ENCODE data around the gene CROCC2. TPM values are rescaled to one million over a fixed set of nuclear protein-coding genes. Genes with fewer than 3 reads are reported as not detected.
A peak's percentile ranks its signal among the peaks of the same experiment; 100 is the strongest.

Gene CROCC2
- total and polyA plus RNA-seq, 10 of the 15 experiments (the other 5 are each of a cell fraction or from before 2014, with no cell fraction given) = not detected

DNA sequence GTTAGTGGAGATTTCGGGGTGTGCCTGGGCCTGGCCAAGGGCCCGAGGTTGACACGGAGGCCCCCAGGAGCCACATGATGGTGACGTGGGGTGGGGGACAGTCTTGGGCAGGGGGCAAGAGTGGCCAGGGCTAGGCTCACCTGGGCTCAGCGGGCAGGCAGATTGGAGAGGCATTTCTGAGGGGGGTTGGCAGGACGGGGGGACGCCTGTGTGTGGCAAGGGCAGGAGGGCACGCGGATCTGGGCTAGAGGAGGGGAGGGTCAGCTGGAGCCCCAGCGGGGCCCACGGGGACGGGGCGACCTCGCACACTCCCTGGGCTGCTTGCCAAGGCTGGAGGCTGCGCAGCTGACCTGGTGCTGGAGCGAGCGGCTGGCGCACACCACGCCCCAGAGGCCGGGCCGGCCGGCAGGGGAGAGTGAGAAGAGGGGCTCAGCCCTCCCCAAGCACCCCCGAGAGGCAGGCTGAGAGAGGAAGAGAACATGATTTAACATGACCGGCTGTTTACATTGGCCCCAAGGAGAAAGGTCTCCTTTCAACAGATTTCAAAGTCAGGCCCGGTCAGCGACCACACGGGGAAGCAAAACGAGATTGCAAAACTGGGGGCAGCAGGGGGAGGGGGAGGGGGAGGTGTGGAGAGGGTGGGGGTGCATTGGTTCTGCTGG lies 54.3 kb downstream of the CROCC2 start (continued):
- TF ChIP-seq, protein P1, sequence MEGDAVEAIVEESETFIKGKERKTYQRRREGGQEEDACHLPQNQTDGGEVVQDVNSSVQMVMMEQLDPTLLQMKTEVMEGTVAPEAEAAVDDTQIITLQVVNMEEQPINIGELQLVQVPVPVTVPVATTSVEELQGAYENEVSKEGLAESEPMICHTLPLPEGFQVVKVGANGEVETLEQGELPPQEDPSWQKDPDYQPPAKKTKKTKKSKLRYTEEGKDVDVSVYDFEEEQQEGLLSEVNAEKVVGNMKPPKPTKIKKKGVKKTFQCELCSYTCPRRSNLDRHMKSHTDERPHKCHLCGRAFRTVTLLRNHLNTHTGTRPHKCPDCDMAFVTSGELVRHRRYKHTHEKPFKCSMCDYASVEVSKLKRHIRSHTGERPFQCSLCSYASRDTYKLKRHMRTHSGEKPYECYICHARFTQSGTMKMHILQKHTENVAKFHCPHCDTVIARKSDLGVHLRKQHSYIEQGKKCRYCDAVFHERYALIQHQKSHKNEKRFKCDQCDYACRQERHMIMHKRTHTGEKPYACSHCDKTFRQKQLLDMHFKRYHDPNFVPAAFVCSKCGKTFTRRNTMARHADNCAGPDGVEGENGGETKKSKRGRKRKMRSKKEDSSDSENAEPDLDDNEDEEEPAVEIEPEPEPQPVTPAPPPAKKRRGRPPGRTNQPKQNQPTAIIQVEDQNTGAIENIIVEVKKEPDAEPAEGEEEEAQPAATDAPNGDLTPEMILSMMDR (IDR thresholded peaks at IDR 0.05 in 2 of 3, conservative IDR thresholded peaks at IDR 0.05 in 1 of 3; ENCODE audit: control insufficient read depth in 2 of 3, extremely low read depth in 1 of 3, insufficient read depth in 1 of 3, low read depth in 3 of 3, low read length in 3 of 3) = no peak

DNA sequence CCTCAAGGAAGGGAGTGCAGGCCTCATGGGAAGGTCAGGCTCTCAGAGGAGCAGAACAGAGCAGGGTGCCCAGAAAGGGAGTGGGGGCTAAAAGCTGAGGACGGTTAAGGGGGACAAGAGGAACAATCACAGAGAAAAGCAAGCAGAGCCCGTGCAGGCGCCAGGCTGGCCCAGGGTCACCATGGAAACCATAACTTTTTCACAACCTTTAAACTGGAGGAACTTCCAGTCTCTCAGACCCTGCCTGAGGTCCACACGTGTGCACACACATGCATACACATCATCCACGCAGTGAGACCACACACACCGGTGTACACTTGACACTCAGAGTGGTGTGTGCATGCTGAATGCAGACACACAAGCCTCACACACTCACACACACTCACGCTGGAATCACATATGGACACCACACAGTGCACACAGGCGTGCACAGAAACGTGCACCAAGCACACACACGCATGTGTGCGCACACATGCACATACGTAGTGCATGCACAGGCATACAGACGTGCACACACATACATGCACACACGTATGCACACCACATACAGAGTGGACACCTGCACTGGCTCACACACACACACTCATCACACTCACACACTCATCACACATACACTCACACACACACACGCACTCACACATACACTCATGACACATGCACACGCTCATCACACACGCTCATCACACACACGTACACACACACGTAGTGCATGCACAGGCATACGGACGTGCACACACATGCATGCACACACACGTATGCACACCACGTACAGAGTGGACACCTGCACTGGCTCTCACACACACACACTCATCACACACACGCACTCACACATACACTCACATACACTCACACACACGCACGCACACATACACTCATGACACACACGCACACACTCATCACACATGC lies 55.1 kb downstream of the CROCC2 start:
- no peak for FAIRE-seq
- Histone ChIP-seq H2AFZ (ENCODE audit: control insufficient read depth, low read depth, low read length) (no peak overlapping the region), H3K36me3 (ENCODE audit: control insufficient read depth in 2 of 2, insufficient read depth in 2 of 2, low read length in 1 of 2) (no peaks in the 10 kb centered on the region), H3K4me1 (ENCODE audit: control insufficient read depth, insufficient read depth, low read length) (no peaks in the 10 kb centered on the region), H3K27ac (ENCODE audit: control insufficient read depth, insufficient read depth) (no peak overlapping the region), H3K27me3 (replicated peaks in 1 of 2; ENCODE audit: control insufficient read depth in 2 of 2, insufficient read depth in 2 of 2, low read length in 1 of 2) (peaks cover 0 to 1% of the 10 kb centered on the region in 2 experiments; a peak in 2 of 4 replicates), H4K20me1 (ENCODE audit: control insufficient read depth, insufficient read depth) (no peaks in the 10 kb centered on the region), H3K79me2 (ENCODE audit: control insufficient read depth, insufficient read depth, low read length) (no peaks in the 10 kb centered on the region), H3K9me3 (replicated peaks; ENCODE audit: control insufficient read depth, insufficient read depth, low read length) (no peaks in the 10 kb centered on the region), H3K4me2 (ENCODE audit: control insufficient read depth, insufficient read depth) (no peak overlapping the region), H3K9ac (ENCODE audit: control insufficient read depth, insufficient read depth, low read length) (no peak overlapping the region), H3K4me3 (no peak overlapping the region)
- no peak for ATAC-seq
- TF ChIP-seq, protein P2, sequence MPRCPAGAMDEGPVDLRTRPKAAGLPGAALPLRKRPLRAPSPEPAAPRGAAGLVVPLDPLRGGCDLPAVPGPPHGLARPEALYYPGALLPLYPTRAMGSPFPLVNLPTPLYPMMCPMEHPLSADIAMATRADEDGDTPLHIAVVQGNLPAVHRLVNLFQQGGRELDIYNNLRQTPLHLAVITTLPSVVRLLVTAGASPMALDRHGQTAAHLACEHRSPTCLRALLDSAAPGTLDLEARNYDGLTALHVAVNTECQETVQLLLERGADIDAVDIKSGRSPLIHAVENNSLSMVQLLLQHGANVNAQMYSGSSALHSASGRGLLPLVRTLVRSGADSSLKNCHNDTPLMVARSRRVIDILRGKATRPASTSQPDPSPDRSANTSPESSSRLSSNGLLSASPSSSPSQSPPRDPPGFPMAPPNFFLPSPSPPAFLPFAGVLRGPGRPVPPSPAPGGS (IDR thresholded peaks at IDR 0.05; ENCODE audit: borderline replicate concordance, insufficient read depth, low read depth, low read length, poor library complexity, severe bottlenecking) = peak; percentile 82
- TF ChIP-seq GABPA (IDR thresholded peaks at IDR 0.05; ENCODE audit: low read depth) (no peak), TCF3 (IDR thresholded peaks at IDR 0.05; ENCODE audit: borderline replicate concordance, insufficient read depth, low read depth, low read length) (0 out of 2 replicates have a peak, but pooled peaks have one; percentile 63), TCF12 (IDR thresholded peaks at IDR 0.05; ENCODE audit: low read depth, low read length) (no peak), CREB1 (IDR thresholded peaks at IDR 0.05; ENCODE audit: low read depth) (no peak), RAD51 (IDR thresholded peaks at IDR 0.05) (no peak), PAX8 (IDR thresholded peaks at IDR 0.05) (no peak)
- TF ChIP-seq, protein P3, sequence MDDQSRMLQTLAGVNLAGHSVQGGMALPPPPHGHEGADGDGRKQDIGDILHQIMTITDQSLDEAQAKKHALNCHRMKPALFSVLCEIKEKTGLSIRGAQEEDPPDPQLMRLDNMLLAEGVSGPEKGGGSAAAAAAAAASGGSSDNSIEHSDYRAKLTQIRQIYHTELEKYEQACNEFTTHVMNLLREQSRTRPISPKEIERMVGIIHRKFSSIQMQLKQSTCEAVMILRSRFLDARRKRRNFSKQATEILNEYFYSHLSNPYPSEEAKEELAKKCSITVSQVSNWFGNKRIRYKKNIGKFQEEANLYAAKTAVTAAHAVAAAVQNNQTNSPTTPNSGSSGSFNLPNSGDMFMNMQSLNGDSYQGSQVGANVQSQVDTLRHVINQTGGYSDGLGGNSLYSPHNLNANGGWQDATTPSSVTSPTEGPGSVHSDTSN (IDR thresholded peaks at IDR 0.05; ENCODE audit: insufficient replicate concordance, low read depth, low read length) = peak; percentile 10
- 67% methylated on average over 27 of the region's 27 CpGs for WGBS (ENCODE audit: insufficient coverage, insufficient replicate concordance, low lambda C conversion rate, missing lambda C conversion rate)
- CTCF ChIA-PET = no interaction called here
- DNase-seq (ENCODE audit: low read depth, low spot score) = no peak
- in situ Hi-C loops (cut with MboI) (no loop called here), intact Hi-C loops (cut with micrococcal nuclease; ENCODE audit: unreplicated experiment) (no loop called here)
- POLR2A ChIA-PET = no interaction called here
- no TSS peak for BruUV-seq (replicated peaks)
- RAD21 ChIA-PET (ENCODE audit: unreplicated experiment) = no interaction called here
- SMC1A ChIA-PET (ENCODE audit: uncharacterized antibody, unreplicated experiment) = no interaction called here

Measured in GM12878 (cell line).